Fibroblast of peridontal ligament (primary cell): ENCODE measurements around the gene PRRX2.
"Not testable (repeated sequence)": the region's sequence is repeated elsewhere in the genome, so short reads cannot be mapped to it uniquely, and the experiment has no call there.

ENCODE experiments used
- DNase-seq: peaks from one replicate; pipeline ENCODE4 v3.0.0-alpha.2; 2010; ENCODE audit errors: extremely low read depth

PRRX2 gene

GRCh38 chr9:129756191-129756590 is 90.7 kb downstream of the PRRX2 start:
- no peak for DNase-seq

- peak; percentile 33 for DNase-seq
Measured at GRCh38 chr9:129757045-129757444, 91.6 kb downstream of the PRRX2 start.

GRCh38 chr9:129759319-129759718 is 93.9 kb downstream of the PRRX2 start:
- no peak for DNase-seq

GRCh38 chr9:129759804-129760502 is 94.5 kb downstream of the PRRX2 start:
- DNase-seq: no peak

- not testable (repeated sequence) for DNase-seq
Measured at GRCh38 chr9:129760784-129761183, 95.3 kb downstream of the PRRX2 start.

- peak; percentile 81 for DNase-seq
Measured at GRCh38 chr9:129761293-129761900, 96.0 kb downstream of the PRRX2 start.

GRCh38 chr9:129761901-129762369 is 96.5 kb downstream of the PRRX2 start:
- peak; percentile 96 for DNase-seq

- DNase-seq: peak; percentile 98
Measured at GRCh38 chr9:129762370-129762984, 97.0 kb downstream of the PRRX2 start.

GRCh38 chr9:129762985-129763926 is 97.8 kb downstream of the PRRX2 start:
- peak; percentile 94 for DNase-seq

GRCh38 chr9:129765764-129766317 is 100.4 kb downstream of the PRRX2 start:
- DNase-seq: no peak

- DNase-seq: no peak
Measured at GRCh38 chr9:129768486-129768885, 103.0 kb downstream of the PRRX2 start.

GRCh38 chr9:129769669-129770068 is 104.2 kb downstream of the PRRX2 start:
- no peak for DNase-seq

- DNase-seq: no peak
Measured at GRCh38 chr9:129770741-129771140, 105.3 kb downstream of the PRRX2 start.
